ENCODE results near the gene LCN6. TPM values are rescaled to one million over a fixed set of nuclear protein-coding genes. Genes with fewer than 3 reads are reported as not detected.

LCN6 gene
- polyA plus RNA-seq, 1 donor from 2014 or later = not detected

- no peak overlapping the region for H3K27ac ChIP-seq (ENCODE audit: low read length)
- H3K9ac ChIP-seq (ENCODE audit: low read length) = no peak overlapping the region
- H3K9me3 ChIP-seq (ENCODE audit: low read length) = no peaks in the 10 kb centered on the region
- no peak overlapping the region for H2AFZ ChIP-seq (ENCODE audit: low read depth, low read length)
- H3F3A ChIP-seq (ENCODE audit: insufficient read depth, low read length, poor library complexity, severe bottlenecking) = no peaks in the 10 kb centered on the region
- H3K4me2 ChIP-seq (ENCODE audit: low read length) = no peak overlapping the region
- H4K20me1 ChIP-seq (ENCODE audit: insufficient read depth) = no peaks in the 10 kb centered on the region
- H3K27me3 ChIP-seq (ENCODE audit: insufficient read depth, low read depth, low read length) = no peaks in the 10 kb centered on the region
- H3K79me2 ChIP-seq (replicated peaks; ENCODE audit: insufficient read depth, low read length) = no peaks in the 10 kb centered on the region
- TF ChIP-seq SMC3 (conservative IDR thresholded peaks at IDR 0.05; ENCODE audit: poor library complexity) (no peak), CTCF (IDR thresholded peaks at IDR 0.05; ENCODE audit: poor library complexity, severe bottlenecking) (peak; percentile 18)
- no peak overlapping the region for H3K4me3 ChIP-seq (ENCODE audit: low read length)
- no peaks in the 10 kb centered on the region for H3K36me3 ChIP-seq (ENCODE audit: insufficient read depth, low read length)
- H3K9me2 ChIP-seq (ENCODE audit: insufficient read depth, low read length) = no peaks in the 10 kb centered on the region
Observed at GRCh38 chr9:136694163-136694871, 54.0 kb downstream of the LCN6 start.

Small RNAs within 50 kb of the gene (small RNA-seq; reads per million reads assigned to genes)
- gene ATP6V1G1P3 (0 reads per million in 3 experiments), gene MIR6722 (0 reads per million in 3 experiments)

Other genes with a start within 250 kb of the LCN6 start
- gene NOTCH1, start 202.5 kb downstream of the LCN6 start, polyA plus RNA-seq = 0.15 and 0.32 TPM in 2 replicates
- 8.2 and 12.5 TPM in 2 replicates for gene EGFL7, start 85.6 kb downstream of the LCN6 start, polyA plus RNA-seq
- gene AGPAT2, start 61.1 kb downstream of the LCN6 start, polyA plus RNA-seq = 1.3 TPM in 1 of 2 replicates, not detected in the other
- 65.1 and 78.7 TPM in 2 replicates for gene DIPK1B, start 36.0 kb downstream of the LCN6 start, polyA plus RNA-seq
- not detected in 2 replicates for gene LCN10, start 5.6 kb downstream of the LCN6 start, polyA plus RNA-seq
- not detected in 2 replicates for gene LCN8, start 9.7 kb upstream of the LCN6 start, polyA plus RNA-seq
- gene LCN15, start 16.0 kb upstream of the LCN6 start, polyA plus RNA-seq = not detected in 2 replicates
- 30.1 and 33.1 TPM in 2 replicates for gene TMEM141, start 42.8 kb upstream of the LCN6 start, polyA plus RNA-seq
- 5.5 and 8.8 TPM in 2 replicates for gene CCDC183, start 47.8 kb upstream of the LCN6 start, polyA plus RNA-seq
- 46.4 and 58.8 TPM in 2 replicates for gene RABL6, start 59.4 kb upstream of the LCN6 start, polyA plus RNA-seq
- 1.5 TPM in 2 replicates for gene AJM1, start 94.0 kb upstream of the LCN6 start, polyA plus RNA-seq
- gene PHPT1, start 100.9 kb upstream of the LCN6 start, polyA plus RNA-seq = 279 and 293 TPM in 2 replicates
- gene MAMDC4, start 103.8 kb upstream of the LCN6 start, polyA plus RNA-seq = 13.1 and 23.6 TPM in 2 replicates
- 613 and 677 TPM in 2 replicates for gene EDF1, start 117.8 kb upstream of the LCN6 start, polyA plus RNA-seq
- gene TRAF2, start 138.0 kb upstream of the LCN6 start, polyA plus RNA-seq = 14.6 and 21.5 TPM in 2 replicates
- gene FBXW5, start 196.2 kb upstream of the LCN6 start, polyA plus RNA-seq = 138 and 148 TPM in 2 replicates
- gene C8G, start 196.7 kb upstream of the LCN6 start, polyA plus RNA-seq = not detected in 2 replicates
- gene LCN12, start 203.7 kb upstream of the LCN6 start, polyA plus RNA-seq = 2.9 TPM in 1 of 2 replicates, not detected in the other
- gene PTGDS, start 229.0 kb upstream of the LCN6 start, polyA plus RNA-seq = 2.0 TPM in 1 of 2 replicates, not detected in the other
- gene LCNL1, start 234.5 kb upstream of the LCN6 start, polyA plus RNA-seq = 0.76 TPM in 1 of 2 replicates, not detected in the other
- 276 and 346 TPM in 2 replicates for gene PAXX, start 243.9 kb upstream of the LCN6 start, polyA plus RNA-seq
- gene CLIC3, start 248.0 kb upstream of the LCN6 start, polyA plus RNA-seq = not detected in 2 replicates